ENCODE measurements around the gene PFDN1. TPM values are rescaled to one million over a fixed set of nuclear protein-coding genes. Genes with fewer than 3 reads are reported as not detected.
"Not testable (repeated sequence)": the region's sequence is repeated elsewhere in the genome, so short reads cannot be mapped to it uniquely, and the experiment has no call there.

The PFDN1 gene
- total RNA-seq, 1 experiment from 2014 or later = 48.9 TPM

DNA sequence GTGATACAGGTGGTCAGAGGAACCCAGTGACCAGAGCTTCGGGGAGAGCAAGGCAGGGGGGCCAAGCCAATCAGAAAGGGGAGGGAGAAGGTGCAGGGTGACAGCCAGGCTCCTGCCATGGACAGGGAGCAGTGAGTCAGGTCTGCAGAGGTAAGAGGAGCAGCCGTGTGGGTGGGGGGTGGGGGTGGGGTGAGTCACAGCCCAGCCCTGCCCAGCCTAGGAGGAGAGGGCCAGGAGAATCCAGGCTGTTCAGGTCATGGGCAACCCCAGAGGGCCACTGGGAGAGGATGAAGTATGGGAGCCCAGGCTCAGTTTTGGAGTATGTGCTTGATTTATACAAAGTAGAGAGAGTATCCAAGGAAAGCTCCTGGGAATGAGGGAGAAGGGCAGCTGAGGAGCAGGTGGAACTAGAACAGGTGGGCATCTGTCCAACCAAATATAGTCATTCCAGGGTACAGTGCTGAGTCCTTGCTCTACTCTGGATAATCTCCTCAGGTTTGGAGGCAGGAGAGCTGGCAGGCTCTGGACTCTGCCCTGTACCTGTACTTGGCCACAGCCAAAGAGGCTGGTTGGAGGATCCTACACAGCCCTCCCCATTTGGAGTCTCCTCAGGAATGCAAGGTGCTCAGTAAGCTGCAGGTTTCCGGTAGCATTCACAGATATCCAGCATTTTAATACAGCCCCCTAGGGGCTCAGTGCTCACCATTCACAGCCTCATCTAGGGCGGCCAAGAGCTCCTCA, 42.0 kb upstream of the PFDN1 start:
- intact Hi-C loops (cut with micrococcal nuclease) = no loop called here
- POLR2A ChIA-PET = interaction anchor here (0.7 to 3.3 kb wide), 13 partner anchors 8 to 303 kb away, joined by 3 to 57 read pairs (median 9); partner anchors contain the start of genes IK, NDUFA2 and PFDN1
- RAD21 ChIA-PET (ENCODE audit: low non-redundant PET in 1 of 2, low total read pairs in 2 of 2, uncharacterized antibody in 2 of 2, unreplicated experiment in 2 of 2) = interaction anchor here (1.1 to 2.5 kb wide), 4 partner anchors 83 to 105 kb away, joined by 5 to 20 read pairs (median 9); no protein-coding TSS in a partner anchor
- no TSS peak for BruUV-seq (replicated peaks)
- H3K4me2 ChIP-seq (ENCODE audit: low read length) = peak overlapping the region; percentile 93
- ATAC-seq (peak; percentile 45), DNase-seq (ENCODE audit: low read depth, low spot score) (no peak)
- peaks cover 22 to 43% of the 10 kb centered on the region in 2 experiments for H3K4me1 ChIP-seq (ENCODE audit: control insufficient read depth in 1 of 2, insufficient read depth in 2 of 2, low read length in 2 of 2)
- peaks cover 0 to 8% of the 10 kb centered on the region in 2 experiments; a peak in 1 of 4 replicates for H3K36me3 ChIP-seq (ENCODE audit: control insufficient read depth in 1 of 2, insufficient read depth in 2 of 2, low read length in 2 of 2)
- no peaks in the 10 kb centered on the region for H3K79me2 ChIP-seq (ENCODE audit: insufficient read depth, low read length)
- no peaks in the 10 kb centered on the region for H3K27me3 ChIP-seq (ENCODE audit: insufficient read depth, low read length)
- peak overlapping the region; percentile 68 for H3K27ac ChIP-seq (ENCODE audit: low read depth, low read length)
- H3K4me3 ChIP-seq (replicated peaks in 1 of 2; ENCODE audit: low read depth in 1 of 2, low read length in 2 of 2) = peak overlapping the region; percentile 66 to 76; a peak in 3 of 4 replicates
- H3K9me3 ChIP-seq (ENCODE audit: control insufficient read depth in 1 of 2, insufficient read depth in 1 of 2, low read depth in 1 of 2, low read length in 2 of 2) = no peaks in the 10 kb centered on the region
- CTCF ChIA-PET = interaction anchor here (0.8 to 3.2 kb wide), 11 partner anchors 11 to 290 kb away, joined by 3 to 76 read pairs (median 5); partner anchors contain the start of genes PFDN1 and SLC4A9
- H3K9me2 ChIP-seq (ENCODE audit: insufficient read depth) = no peaks in the 10 kb centered on the region
- H3K9ac ChIP-seq (ENCODE audit: low read length) = no peak overlapping the region
- no peak overlapping the region for H2AFZ ChIP-seq (ENCODE audit: low read depth, low read length, poor library complexity, severe bottlenecking)
- TF ChIP-seq, protein P1, sequence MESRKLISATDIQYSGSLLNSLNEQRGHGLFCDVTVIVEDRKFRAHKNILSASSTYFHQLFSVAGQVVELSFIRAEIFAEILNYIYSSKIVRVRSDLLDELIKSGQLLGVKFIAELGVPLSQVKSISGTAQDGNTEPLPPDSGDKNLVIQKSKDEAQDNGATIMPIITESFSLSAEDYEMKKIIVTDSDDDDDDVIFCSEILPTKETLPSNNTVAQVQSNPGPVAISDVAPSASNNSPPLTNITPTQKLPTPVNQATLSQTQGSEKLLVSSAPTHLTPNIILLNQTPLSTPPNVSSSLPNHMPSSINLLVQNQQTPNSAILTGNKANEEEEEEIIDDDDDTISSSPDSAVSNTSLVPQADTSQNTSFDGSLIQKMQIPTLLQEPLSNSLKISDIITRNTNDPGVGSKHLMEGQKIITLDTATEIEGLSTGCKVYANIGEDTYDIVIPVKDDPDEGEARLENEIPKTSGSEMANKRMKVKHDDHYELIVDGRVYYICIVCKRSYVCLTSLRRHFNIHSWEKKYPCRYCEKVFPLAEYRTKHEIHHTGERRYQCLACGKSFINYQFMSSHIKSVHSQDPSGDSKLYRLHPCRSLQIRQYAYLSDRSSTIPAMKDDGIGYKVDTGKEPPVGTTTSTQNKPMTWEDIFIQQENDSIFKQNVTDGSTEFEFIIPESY (IDR thresholded peaks at IDR 0.05; ENCODE audit: extremely low read depth, insufficient replicate concordance, low read length) = no peak
- TF ChIP-seq POLR2AphosphoS5 (IDR thresholded peaks at IDR 0.05; ENCODE audit: low read depth, low read length) (peak; percentile 25; the same call in 1 of the 2 replicates), RAD21 (IDR thresholded peaks at IDR 0.05; ENCODE audit: low read depth) (no peak)
- TF ChIP-seq, protein P2, sequence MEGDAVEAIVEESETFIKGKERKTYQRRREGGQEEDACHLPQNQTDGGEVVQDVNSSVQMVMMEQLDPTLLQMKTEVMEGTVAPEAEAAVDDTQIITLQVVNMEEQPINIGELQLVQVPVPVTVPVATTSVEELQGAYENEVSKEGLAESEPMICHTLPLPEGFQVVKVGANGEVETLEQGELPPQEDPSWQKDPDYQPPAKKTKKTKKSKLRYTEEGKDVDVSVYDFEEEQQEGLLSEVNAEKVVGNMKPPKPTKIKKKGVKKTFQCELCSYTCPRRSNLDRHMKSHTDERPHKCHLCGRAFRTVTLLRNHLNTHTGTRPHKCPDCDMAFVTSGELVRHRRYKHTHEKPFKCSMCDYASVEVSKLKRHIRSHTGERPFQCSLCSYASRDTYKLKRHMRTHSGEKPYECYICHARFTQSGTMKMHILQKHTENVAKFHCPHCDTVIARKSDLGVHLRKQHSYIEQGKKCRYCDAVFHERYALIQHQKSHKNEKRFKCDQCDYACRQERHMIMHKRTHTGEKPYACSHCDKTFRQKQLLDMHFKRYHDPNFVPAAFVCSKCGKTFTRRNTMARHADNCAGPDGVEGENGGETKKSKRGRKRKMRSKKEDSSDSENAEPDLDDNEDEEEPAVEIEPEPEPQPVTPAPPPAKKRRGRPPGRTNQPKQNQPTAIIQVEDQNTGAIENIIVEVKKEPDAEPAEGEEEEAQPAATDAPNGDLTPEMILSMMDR (IDR thresholded peaks at IDR 0.05 in 2 of 3, conservative IDR thresholded peaks at IDR 0.05 in 1 of 3; ENCODE audit: borderline replicate concordance in 1 of 3, insufficient read depth in 1 of 3, low read depth in 2 of 3, low read length in 2 of 3) = 0 out of 6 replicates have a peak, but pooled peaks of 1 of the 3 experiments have one; percentile 6
- TF ChIP-seq, protein P3, sequence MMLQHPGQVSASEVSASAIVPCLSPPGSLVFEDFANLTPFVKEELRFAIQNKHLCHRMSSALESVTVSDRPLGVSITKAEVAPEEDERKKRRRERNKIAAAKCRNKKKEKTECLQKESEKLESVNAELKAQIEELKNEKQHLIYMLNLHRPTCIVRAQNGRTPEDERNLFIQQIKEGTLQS (IDR thresholded peaks at IDR 0.05) = no peak
- H4K20me1 ChIP-seq (ENCODE audit: insufficient read depth) = no peaks in the 10 kb centered on the region

DNA sequence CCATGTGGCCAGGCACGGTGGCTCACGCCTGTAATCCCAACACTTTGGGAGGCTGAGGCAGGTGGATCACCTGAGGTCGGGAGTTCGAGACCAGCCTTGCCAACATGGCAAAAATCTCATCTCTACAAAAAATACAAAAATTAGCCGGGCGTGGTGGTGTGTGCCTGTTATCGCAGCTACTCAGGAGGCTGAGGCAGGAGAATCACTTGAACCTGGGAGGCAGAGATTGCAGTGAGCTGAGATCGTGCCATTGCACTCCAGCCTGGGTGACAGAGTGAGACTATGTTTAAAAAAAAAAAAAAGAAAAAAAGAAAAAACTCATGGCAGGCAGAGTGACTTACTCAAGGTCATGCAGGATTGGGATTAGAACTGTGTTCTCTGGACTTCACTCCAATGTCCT, 40.9 kb upstream of the PFDN1 start:
- H3K27ac ChIP-seq (ENCODE audit: low read depth, low read length); H3K9me3 ChIP-seq (ENCODE audit: control insufficient read depth in 1 of 2, insufficient read depth in 1 of 2, low read depth in 1 of 2, low read length in 2 of 2); H2AFZ ChIP-seq (ENCODE audit: low read depth, low read length, poor library complexity, severe bottlenecking); intact Hi-C loops (cut with micrococcal nuclease); DNase-seq (ENCODE audit: low read depth, low spot score); ATAC-seq; H3K9ac ChIP-seq (ENCODE audit: low read length); H3K79me2 ChIP-seq (ENCODE audit: insufficient read depth, low read length); H3K9me2 ChIP-seq (ENCODE audit: insufficient read depth); H3K27me3 ChIP-seq (ENCODE audit: insufficient read depth, low read length); BruUV-seq (replicated peaks); H3K36me3 ChIP-seq (ENCODE audit: control insufficient read depth in 1 of 2, insufficient read depth in 2 of 2, low read length in 2 of 2); H3K4me2 ChIP-seq (ENCODE audit: low read length); H4K20me1 ChIP-seq (ENCODE audit: insufficient read depth); CTCF ChIA-PET; H3K4me3 ChIP-seq (replicated peaks in 1 of 2; ENCODE audit: low read depth in 1 of 2, low read length in 2 of 2): not testable (repeated sequence)
- ChIA-PET POLR2A (interaction anchor here (0.6 to 3.3 kb wide), 3 partner anchors 33 to 381 kb away, joined by 3 to 24 read pairs (median 4); no protein-coding TSS in a partner anchor), RAD21 (ENCODE audit: low non-redundant PET in 1 of 2, low total read pairs in 2 of 2, uncharacterized antibody in 2 of 2, unreplicated experiment in 2 of 2) (interaction anchor here in 1 of 2 experiments (0.6 kb wide), 1 partner anchor 14 kb away, joined by 3 read pairs; no protein-coding TSS in a partner anchor)
- H3K4me1 ChIP-seq (ENCODE audit: control insufficient read depth in 1 of 2, insufficient read depth in 2 of 2, low read length in 2 of 2) = peaks cover 22 to 37% of the 10 kb centered on the region in 2 experiments
